Raji (cell line): Measurements from ENCODE around the gene SH2D1B.

Source experiments
- POLR2A ChIP-seq: IDR thresholded peaks from 2 replicates; pipeline ENCODE4 v1.6.1; 2011; ENCODE audit warnings: low read depth, low read length, control low read depth; ENCODE audit not compliant: insufficient read depth

The SH2D1B gene

GRCh38 chr1:162412002-162412401, at the start of gene SH2D1B:
Gene SH2D1B (minus strand): TSS chr1:162412136. CDS start chr1:162412016, 120 bp downstream.
- TF ChIP-seq POLR2A, result no peak

GRCh38 chr1:162458236-162458635, 46.3 kb upstream of the SH2D1B start:
- TF ChIP-seq POLR2A, result no peak

GRCh38 chr1:162456323-162456722, 44.4 kb upstream of the SH2D1B start:
- no peak for TF ChIP-seq POLR2A

GRCh38 chr1:162446946-162447345, 35.0 kb upstream of the SH2D1B start:
- TF ChIP-seq POLR2A, result no peak

- no peak for TF ChIP-seq POLR2A
Measured at GRCh38 chr1:162444903-162445302, 33.0 kb upstream of the SH2D1B start.

GRCh38 chr1:162430583-162430982, 18.6 kb upstream of the SH2D1B start:
- no peak for TF ChIP-seq POLR2A

GRCh38 chr1:162422662-162423375, 10.9 kb upstream of the SH2D1B start:
- TF ChIP-seq POLR2A, result no peak

GRCh38 chr1:162421258-162422164, 9.6 kb upstream of the SH2D1B start:
- TF ChIP-seq POLR2A, result no peak

- TF ChIP-seq POLR2A, result no peak
Measured at GRCh38 chr1:162420120-162420519, 8.2 kb upstream of the SH2D1B start.

- TF ChIP-seq POLR2A, result no peak
Measured at GRCh38 chr1:162417650-162418049, 5.7 kb upstream of the SH2D1B start.

- TF ChIP-seq POLR2A, result no peak
Measured at GRCh38 chr1:162416909-162417308, 5.0 kb upstream of the SH2D1B start.

- TF ChIP-seq POLR2A, result no peak
Measured at GRCh38 chr1:162416215-162416614, 4.3 kb upstream of the SH2D1B start.

- TF ChIP-seq POLR2A, result no peak
Measured at GRCh38 chr1:162407539-162407938, 4.4 kb downstream of the SH2D1B start.

- no peak for TF ChIP-seq POLR2A
Measured at GRCh38 chr1:162406811-162407210, 5.1 kb downstream of the SH2D1B start.

- no peak for TF ChIP-seq POLR2A
Measured at GRCh38 chr1:162405800-162406199, 6.1 kb downstream of the SH2D1B start.

- TF ChIP-seq POLR2A, result no peak
Measured at GRCh38 chr1:162404550-162405160, 7.3 kb downstream of the SH2D1B start.
